Kidney epithelial cell (primary cell): ENCODE data around the gene KCTD15. TPM values are rescaled to one million over a fixed set of nuclear protein-coding genes. Genes with fewer than 3 reads are reported as not detected.

Experiments used
- DNase-seq: peaks from one replicate; pipeline ENCODE4 v3.0.0-alpha.2; 2010; ENCODE audit warnings: low read depth
- H3K27me3 ChIP-seq: 2 replicates; pipeline ENCODE4 v1.6.0; 2011; ENCODE audit warnings: low read length; ENCODE audit not compliant: control insufficient read depth, insufficient read depth
- H3K36me3 ChIP-seq: 2 replicates; pipeline ENCODE4 v1.5.1; 2011; ENCODE audit warnings: low read length; ENCODE audit not compliant: control insufficient read depth, insufficient read depth
- H3K4me3 ChIP-seq: 2 replicates; pipeline ENCODE4 v1.5.1; 2011; ENCODE audit warnings: low read depth, mild to moderate bottlenecking, control low read depth, low read length
- total RNA-seq: library from RNA; depleted of rRNA; stranded (reverse); fragments of >200 nt; gene quantifications from 2 replicates; pipeline ENCODE4 v1.2.3, GENCODE V29; 2015
- TF ChIP-seq, protein P1 (sequence below): IDR thresholded peaks from 2 replicates; pipeline ENCODE4 v1.5.1; 2011; ENCODE audit warnings: mild to moderate bottlenecking, moderate library complexity, low read length, control low read depth, inconsistent platforms; ENCODE audit not compliant: insufficient read depth, poor library complexity, severe bottlenecking

KCTD15 gene
- total RNA-seq, 1 donor from 2014 or later, result 73.5 TPM

DNA sequence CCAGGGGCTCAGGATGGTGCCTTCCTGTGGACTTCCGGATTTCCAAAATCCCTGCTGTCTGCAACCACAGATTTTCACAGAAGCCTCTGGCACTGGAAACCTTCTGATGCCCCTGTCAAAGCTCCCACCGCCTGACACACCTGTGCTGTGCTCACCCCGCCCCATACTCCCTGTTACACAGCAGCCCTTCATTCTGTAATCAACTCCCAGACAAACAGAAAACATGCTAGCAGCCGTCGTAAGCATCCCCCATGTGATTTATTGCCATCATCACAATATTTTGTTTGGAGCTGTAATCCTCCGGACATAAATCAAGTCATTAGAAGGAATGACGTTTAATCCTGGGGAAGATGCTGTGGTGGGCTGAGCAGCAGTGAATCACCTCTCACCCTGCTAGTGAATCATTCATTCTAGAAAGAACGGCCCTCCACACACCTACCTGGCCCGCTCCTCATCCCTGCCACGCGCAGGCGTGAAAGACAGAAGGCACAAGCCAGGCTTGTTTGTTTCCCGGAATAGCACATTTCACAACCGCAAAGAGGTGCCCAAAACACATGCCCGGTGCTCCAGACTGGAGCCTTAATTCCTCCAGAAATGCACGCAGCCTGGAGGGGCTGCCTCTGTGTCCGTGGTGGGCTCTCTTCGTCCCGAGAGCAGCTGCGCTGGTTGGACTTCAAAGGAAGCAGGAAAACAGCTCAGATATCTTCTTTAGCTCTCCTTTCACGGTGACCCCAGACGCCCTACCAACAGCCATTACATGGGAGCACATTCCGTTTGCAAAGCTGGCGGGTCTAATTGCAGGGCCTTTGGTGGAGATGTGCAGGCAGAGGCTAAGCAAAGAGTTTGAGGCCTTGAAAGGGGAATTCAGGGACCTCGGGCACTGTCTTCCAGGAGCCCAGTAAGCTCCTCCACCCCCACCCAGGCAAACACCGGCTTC is 41.3 kb upstream of the KCTD15 start:
- H3K4me3 ChIP-seq, result no peak overlapping the region
- no peaks in the 10 kb centered on the region for H3K27me3 ChIP-seq
- TF ChIP-seq, protein P1, sequence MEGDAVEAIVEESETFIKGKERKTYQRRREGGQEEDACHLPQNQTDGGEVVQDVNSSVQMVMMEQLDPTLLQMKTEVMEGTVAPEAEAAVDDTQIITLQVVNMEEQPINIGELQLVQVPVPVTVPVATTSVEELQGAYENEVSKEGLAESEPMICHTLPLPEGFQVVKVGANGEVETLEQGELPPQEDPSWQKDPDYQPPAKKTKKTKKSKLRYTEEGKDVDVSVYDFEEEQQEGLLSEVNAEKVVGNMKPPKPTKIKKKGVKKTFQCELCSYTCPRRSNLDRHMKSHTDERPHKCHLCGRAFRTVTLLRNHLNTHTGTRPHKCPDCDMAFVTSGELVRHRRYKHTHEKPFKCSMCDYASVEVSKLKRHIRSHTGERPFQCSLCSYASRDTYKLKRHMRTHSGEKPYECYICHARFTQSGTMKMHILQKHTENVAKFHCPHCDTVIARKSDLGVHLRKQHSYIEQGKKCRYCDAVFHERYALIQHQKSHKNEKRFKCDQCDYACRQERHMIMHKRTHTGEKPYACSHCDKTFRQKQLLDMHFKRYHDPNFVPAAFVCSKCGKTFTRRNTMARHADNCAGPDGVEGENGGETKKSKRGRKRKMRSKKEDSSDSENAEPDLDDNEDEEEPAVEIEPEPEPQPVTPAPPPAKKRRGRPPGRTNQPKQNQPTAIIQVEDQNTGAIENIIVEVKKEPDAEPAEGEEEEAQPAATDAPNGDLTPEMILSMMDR, result no peak
- DNase-seq, result no peak
- H3K36me3 ChIP-seq, result no peaks in the 10 kb centered on the region

DNA sequence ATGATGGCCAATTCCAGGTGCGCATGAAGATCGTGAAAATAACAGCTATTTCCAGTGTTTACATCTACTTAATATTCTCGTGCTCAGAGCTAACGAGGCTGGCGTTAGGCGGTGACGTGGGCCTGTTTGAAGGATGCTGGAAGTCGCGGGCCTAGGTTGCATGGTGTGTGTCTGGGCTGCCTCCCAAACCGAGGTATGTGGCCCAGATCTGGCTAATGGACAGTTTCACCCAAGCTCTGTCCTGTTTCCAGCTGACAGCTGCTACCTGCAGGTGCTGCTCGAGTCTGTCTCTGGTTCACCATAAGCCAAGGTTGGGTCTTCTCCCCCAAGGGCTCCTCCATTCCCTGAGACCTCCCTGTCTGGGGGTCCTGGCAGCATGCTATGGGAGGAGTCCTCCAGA is 40.5 kb upstream of the KCTD15 start:
- no peaks in the 10 kb centered on the region for H3K27me3 ChIP-seq
- H3K4me3 ChIP-seq, result no peak overlapping the region
- TF ChIP-seq, protein P1, result no peak
- no peak for DNase-seq
- no peaks in the 10 kb centered on the region for H3K36me3 ChIP-seq

DNA sequence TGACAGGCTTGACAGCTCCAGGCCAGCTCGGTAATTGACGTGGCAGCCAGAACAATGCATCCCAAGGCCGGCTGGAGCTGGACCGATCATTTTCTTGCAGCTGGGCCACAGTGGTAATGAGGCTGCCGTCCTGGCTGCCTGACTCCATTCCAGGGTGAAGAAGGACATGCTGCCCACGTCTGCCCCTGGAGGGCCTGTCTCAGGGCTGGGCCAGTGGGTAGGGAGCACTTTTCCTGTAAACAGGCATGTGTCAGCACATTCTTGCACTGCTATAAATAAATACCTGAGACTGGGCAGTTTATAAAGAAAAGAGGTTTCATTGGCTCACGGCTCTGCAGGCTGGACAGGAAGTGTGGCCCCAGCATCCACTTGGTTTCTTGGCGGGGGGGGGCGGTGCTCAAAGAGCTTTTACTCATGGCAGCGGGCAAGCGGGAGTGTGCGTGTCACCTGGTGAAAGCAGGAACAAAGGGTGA is 38.1 kb upstream of the KCTD15 start:
- Histone ChIP-seq H3K4me3 (no peak overlapping the region), H3K27me3 (no peaks in the 10 kb centered on the region), H3K36me3 (no peaks in the 10 kb centered on the region)
- TF ChIP-seq, protein P1, result no peak
- DNase-seq, result no peak

DNA sequence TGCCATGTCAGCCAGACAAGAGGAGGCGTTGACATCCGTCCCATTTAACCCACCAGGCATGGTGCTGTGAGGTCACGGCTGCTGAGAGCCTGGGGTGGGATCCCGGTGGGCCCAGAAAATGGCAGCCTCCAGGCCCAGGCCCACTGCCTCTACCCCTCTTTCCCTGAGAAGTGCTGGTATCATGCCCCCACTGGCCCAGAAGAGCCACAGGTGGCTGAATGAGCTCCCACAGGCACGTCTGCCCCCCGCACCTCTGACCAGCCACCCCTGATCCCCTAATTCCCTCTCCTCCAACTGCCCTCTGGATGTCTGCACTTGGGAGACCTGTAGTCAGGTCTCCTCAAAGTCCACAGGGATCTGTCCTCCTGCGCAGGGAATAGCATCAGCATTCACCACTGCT is 37.3 kb upstream of the KCTD15 start:
- Histone ChIP-seq H3K27me3 (no peaks in the 10 kb centered on the region), H3K4me3 (no peak overlapping the region), H3K36me3 (no peaks in the 10 kb centered on the region)
- TF ChIP-seq, protein P1, result no peak
- DNase-seq, result no peak

DNA sequence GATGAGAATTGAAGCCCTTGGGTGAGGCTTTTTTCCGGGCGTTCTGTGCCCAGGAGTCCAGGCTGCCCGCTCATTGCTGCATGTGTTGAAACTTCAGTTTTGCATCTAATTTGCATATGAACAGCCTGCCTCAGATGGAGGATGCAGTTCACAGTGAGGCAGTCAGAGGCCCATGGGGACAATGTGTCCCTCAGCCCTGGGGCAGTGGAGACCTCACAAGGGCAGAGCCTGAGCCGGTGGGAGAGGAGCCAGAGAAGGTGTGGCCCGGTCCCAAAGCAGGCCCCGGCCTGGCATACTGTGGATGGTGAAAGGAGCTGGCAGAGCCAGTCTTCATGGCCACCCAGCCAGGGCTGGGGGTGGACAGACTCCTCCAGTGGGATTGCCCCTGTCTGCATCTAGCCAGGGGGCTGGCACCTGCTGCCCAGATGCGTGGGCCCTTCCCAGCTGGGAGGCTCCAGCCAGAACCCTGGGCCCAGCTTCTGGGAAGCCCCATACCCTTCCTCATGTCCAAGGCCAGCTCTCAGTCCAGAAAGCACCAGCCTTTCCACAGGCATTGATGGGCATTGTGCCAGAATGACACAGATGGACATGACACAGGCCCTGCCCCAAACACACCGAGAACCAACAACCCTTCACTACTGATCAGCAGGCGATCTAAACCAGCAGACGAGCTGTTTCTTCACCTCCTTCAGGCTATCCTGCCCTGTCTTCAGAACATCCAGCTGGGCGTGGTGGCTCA is 32.9 kb upstream of the KCTD15 start:
- Histone ChIP-seq H3K27me3 (no peaks in the 10 kb centered on the region), H3K4me3 (no peak overlapping the region), H3K36me3 (no peaks in the 10 kb centered on the region)
- TF ChIP-seq, protein P1, result no peak
- DNase-seq, result no peak
